Heart right ventricle (tissue), 16 donors: ENCODE results near the gene LRRC1. TPM values are rescaled to one million over a fixed set of nuclear protein-coding genes. Genes with fewer than 3 reads are reported as not detected.

Experiments
- ATAC-seq, 8 donors: fragments of 200-7000 bp; cut with Tn5 transposase; one replicate each; pipeline ENCODE4 v1.9.1; 2020; ENCODE audit warnings: mild to moderate bottlenecking in 8 of 8, moderate library complexity in 8 of 8, moderate number of reproducible peaks in 1 of 8
- DNase-seq, 2 donors: peaks; one replicate each; pipeline ENCODE4 v3.0.0-alpha.2; 2020
- H3K27ac ChIP-seq, 10 donors: fragments of 200-600 bp; sonication (generic) in 2 of 10; one replicate each; pipeline versions ENCODE4 v1.5.0 to v1.8.0; 2020 to 2022; ENCODE audit warnings: mild to moderate bottlenecking in 3 of 10
- H3K27me3 ChIP-seq, 7 donors: fragments of 200-600 bp; one replicate each; pipeline ENCODE4 v1.8.0; 2021 to 2022; ENCODE audit warnings: mild to moderate bottlenecking in 2 of 7
- H3K36me3 ChIP-seq, 9 donors: fragments of 200-600 bp; sonication (generic) in 1 of 9; one replicate each; pipeline versions ENCODE4 v1.5.0 to v1.8.0; 2020 to 2022; ENCODE audit warnings: mild to moderate bottlenecking in 2 of 9
- H3K4me1 ChIP-seq, 9 donors: fragments of 200-600 bp; sonication (generic) in 1 of 9; one replicate each; pipeline versions ENCODE4 v1.5.0 to v1.8.0; 2020 to 2022; ENCODE audit warnings: mild to moderate bottlenecking in 4 of 9
- H3K4me3 ChIP-seq, 10 donors: fragments of 200-600 bp; sonication (generic) in 2 of 10; one replicate each; pipeline versions ENCODE4 v1.5.0 to v1.8.0; 2020 to 2022; ENCODE audit warnings: mild to moderate bottlenecking in 7 of 10, moderate library complexity in 2 of 10
- H3K9me3 ChIP-seq, 11 donors: fragments of 200-600 bp in 10 of 11; sonication (generic) in 2 of 11; one replicate each; pipeline versions ENCODE4 v1.5.0 to v1.8.0; 2013 to 2022; ENCODE audit warnings: mild to moderate bottlenecking in 2 of 11, control low read depth in 1 of 11, moderate library complexity in 1 of 11
- WGBS, 2 donors: extraction: QIAGEN DNeasy Blood & Tissue Kit; methylation state at CpG; one replicate each; pipeline ENCODE4 v1.1.7; 2013; ENCODE audit warnings: inconsistent platforms in 1 of 2; 5-methylcytosine and 5-hydroxymethylcytosine counted together
- intact Hi-C, 10 donors: fragments of 100-400 bp; cut with DNase I; formaldehyde crosslinking; loops; one replicate each; pipeline versions ENCODE4 v1.11.1 to v1.14.2; 2022
- polyA plus RNA-seq, 2 donors: library from polyadenylated mRNA; stranded (reverse); fragments of 200-250 nt; gene quantifications; one replicate each; pipeline ENCODE4 v1.2.3, GENCODE V29; 2013
- total RNA-seq, 10 donors: library from RNA; stranded (reverse); fragmentation: NEBNext Ultra II Directional in 3 of 10; extraction: Animal tissue kit (Norgen Biotek cat#: 25700) in 3 of 10; gene quantifications; one replicate each; pipeline versions ENCODE4 v1.2.1 to v1.2.4, GENCODE V29; 2021 to 2023
- TF ChIP-seq, protein P1 (sequence below), 9 donors: fragments of 200-600 bp; sonication (generic) in 2 of 9; IDR thresholded peaks; one replicate each; pipeline versions ENCODE4 v1.5.0 to v1.8.0; 2021 to 2022; ENCODE audit warnings: antibody characterized with exemption in 9 of 9, mild to moderate bottlenecking in 5 of 9, moderate library complexity in 1 of 9
- donor health status: Arrhythmogenic right ventricular cardiomyopathy.
- donor health status: ischemic (EF 13 %, LVEDD 7.1; RV severe dilation, severe dysfunction).
- donor health status: healthy with polysubstance abuse.
- donor health status: DM: no; HTN: yes; CAD: no.
- donor health status: DM: no; HTN: no; CAD: no.
- donor health status: ischemic (EF 25% LVEDD 6.9; RV normal size, moderate dysfunction).
- donor health status: ischemic (EF 25% LVEDD 5.7; RV mildly dilated, moderate dysfunction).
- donor health status: healthy.
- donor health status: DM: yes; HTN: yes; CAD: no.
- donor health status: Ischemic cardiomyopathy.
- donor health status: ischemic (EF 35%, LVEDD 5.7; RV mildly dilated, moderate dysfunction).
- donor health status: nonischemic (EF 11% LVEDD 7.7; RV severe dilation, severe dysfunction).
- donor health status: DM: yes; HTN: yes; CAD: no.
- donor health status: PGD.
- donor health status: ischemic (EF 29% LVEDD 5.4; RV normal size, mild dysfunction).
- donor health status: nonischemic (EF 23%, LVEDD 6.1; RV moderate dilation, normal function).

The LRRC1 gene
- total and polyA plus RNA-seq, 12 donors, result 1.2 to 7.5 (median 4.7) TPM

DNA sequence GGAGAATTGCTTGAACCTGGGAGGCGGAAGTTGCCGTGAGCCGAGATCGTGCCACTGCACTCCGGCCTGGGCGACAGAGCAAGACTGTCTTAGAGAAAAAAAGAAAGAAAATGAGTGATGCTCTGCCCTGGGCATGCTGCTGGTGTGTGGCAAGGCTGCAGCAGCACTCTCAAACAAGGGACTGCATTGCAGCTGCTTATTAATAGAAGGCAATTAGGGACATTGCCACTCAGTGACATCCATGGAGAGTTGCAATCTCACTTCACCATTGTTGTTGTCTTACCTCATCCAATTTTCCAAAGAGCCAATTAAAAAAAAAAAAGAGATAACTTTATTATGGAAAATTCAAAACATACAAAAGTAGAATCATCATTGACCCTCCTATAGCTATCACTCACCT, 131.1 kb downstream of the LRRC1 start:
- no peak for DNase-seq
- WGBS, 2 donors, result 92 to 97% methylated on average over 6 of the region's 6 CpGs
- Histone ChIP-seq H3K27ac (peak overlapping the region in 3 of 10 donors; percentile 28 to 74 (median 59)), H3K4me1 (peaks cover 0 to 50% (median 22%) of the 10 kb centered on the region in 9 donors), H3K27me3 (no peaks in the 10 kb centered on the region), H3K36me3 (peaks cover 0 to 22% (median 3%) of the 10 kb centered on the region in 9 donors), H3K4me3 (no peak overlapping the region), H3K9me3 (no peaks in the 10 kb centered on the region)
- TF ChIP-seq, protein P1, sequence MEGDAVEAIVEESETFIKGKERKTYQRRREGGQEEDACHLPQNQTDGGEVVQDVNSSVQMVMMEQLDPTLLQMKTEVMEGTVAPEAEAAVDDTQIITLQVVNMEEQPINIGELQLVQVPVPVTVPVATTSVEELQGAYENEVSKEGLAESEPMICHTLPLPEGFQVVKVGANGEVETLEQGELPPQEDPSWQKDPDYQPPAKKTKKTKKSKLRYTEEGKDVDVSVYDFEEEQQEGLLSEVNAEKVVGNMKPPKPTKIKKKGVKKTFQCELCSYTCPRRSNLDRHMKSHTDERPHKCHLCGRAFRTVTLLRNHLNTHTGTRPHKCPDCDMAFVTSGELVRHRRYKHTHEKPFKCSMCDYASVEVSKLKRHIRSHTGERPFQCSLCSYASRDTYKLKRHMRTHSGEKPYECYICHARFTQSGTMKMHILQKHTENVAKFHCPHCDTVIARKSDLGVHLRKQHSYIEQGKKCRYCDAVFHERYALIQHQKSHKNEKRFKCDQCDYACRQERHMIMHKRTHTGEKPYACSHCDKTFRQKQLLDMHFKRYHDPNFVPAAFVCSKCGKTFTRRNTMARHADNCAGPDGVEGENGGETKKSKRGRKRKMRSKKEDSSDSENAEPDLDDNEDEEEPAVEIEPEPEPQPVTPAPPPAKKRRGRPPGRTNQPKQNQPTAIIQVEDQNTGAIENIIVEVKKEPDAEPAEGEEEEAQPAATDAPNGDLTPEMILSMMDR (IDR thresholded peaks at IDR 0.05), result no peak
- peak in 6 of 8 donors; percentile 38 to 76 (median 62) for ATAC-seq
- intact Hi-C loops, result loop anchor here in 1 of 10 donors (10.0 kb wide), 1 partner anchor 131 kb away; the partner anchor contains the start of gene LRRC1

DNA sequence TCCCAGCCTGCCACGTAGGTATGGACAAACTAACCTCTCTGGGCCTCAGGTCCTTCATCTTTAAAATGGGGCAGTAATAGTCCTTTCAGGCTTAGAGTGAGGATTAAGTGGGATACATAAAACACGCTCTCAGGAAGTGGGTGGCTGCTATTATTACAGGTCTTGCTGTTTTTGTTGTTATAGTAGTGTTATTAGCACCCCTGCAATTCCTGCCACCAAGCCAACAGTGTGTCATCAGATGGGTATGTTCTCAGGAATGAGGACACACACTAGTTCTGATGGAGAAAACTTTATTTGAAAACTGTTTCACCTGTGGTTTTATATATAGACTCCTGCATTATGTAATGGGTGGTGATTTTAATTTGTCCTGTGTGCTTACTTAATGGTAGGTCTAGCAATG, 131.7 kb downstream of the LRRC1 start:
- TF ChIP-seq, protein P1 (IDR thresholded peaks at IDR 0.05), result no peak
- Histone ChIP-seq H3K27ac (peak overlapping the region in 6 of 10 donors; percentile 34 to 81 (median 57)), H3K27me3 (no peaks in the 10 kb centered on the region), H3K9me3 (no peaks in the 10 kb centered on the region), H3K4me3 (no peak overlapping the region), H3K4me1 (peaks cover 0 to 50% (median 22%) of the 10 kb centered on the region in 9 donors), H3K36me3 (peaks cover 0 to 15% (median 0%) of the 10 kb centered on the region in 9 donors)
- DNase-seq (no peak), ATAC-seq (peak in 2 of 8 donors; percentile 21)
- intact Hi-C loops, result loop anchor here in 1 of 10 donors (10.0 kb wide), 1 partner anchor 132 kb away; the partner anchor contains the start of gene LRRC1
- WGBS, 2 donors, result 89 to 91% methylated on average over 2 of the region's 2 CpGs

DNA sequence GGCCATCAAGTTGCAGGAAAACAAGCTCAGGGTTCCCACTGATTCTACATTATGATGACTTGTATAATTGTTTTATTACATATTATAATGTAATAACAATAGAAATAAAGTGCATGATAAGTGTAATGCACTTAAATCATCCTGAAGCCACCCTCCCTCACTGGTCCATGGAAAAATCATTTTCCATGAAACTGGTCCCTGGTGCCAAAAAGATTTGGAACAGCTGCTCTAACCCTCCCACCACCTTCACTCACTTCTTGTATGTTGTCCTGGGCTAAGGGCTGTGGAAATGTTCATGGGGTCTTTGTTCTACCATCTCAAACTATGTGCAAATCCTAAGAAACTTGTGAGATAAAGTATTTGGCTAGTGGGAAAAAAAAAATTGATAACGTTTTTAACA, 133.8 kb downstream of the LRRC1 start:
- ATAC-seq (peak in 3 of 8 donors; percentile 11 to 45 (median 31)), DNase-seq (no peak)
- Histone ChIP-seq H3K27ac (peak overlapping the region in 6 of 10 donors; percentile 1 to 81 (median 57)), H3K9me3 (no peaks in the 10 kb centered on the region), H3K4me1 (peaks cover 0 to 54% (median 22%) of the 10 kb centered on the region in 9 donors), H3K4me3 (no peak overlapping the region), H3K36me3 (no peaks in the 10 kb centered on the region), H3K27me3 (no peaks in the 10 kb centered on the region)
- TF ChIP-seq, protein P1 (IDR thresholded peaks at IDR 0.05), result no peak
- WGBS, 2 donors, result 7 to 15% methylated on average over 1 of the region's 1 CpG
- intact Hi-C loops, result loop anchor here in 1 of 10 donors (10.0 kb wide), 1 partner anchor 134 kb away; the partner anchor contains the start of gene LRRC1

DNA sequence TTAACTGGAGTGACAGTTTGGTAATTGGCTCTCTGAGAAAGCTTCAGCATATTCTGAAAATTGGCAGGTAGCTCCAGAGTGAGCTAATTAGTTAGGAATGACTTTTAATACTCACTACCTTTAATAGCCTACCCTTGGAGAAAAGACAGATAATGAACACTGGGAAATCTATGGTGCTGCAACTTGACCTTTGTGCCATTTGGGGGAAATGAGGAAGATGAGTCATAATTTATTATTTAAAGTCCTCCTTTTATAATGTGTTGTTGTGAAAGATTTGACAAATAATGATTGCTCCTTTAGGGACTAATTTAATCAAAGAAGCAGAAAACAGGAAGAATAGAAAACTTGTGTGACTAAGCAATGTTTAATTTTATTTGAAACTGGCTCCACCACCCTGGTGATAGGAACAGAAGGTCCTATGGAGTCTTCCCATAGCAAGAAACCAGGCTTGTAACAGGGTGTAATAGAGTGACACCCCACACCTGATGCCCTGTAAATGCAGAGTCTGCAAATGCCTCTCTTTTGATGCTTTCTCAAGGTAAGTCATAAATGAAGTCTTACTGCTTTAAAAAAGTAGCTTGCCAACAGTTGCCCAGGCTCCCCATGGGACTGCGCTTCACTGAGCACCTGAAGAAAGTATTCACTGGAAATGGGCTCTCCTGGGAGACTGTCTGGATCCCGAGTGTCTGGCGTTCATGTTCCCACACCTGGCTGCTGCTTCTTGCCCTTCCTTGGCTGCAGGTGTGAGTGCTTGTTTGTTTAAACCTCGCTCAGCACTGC, 134.4 kb downstream of the LRRC1 start:
- Histone ChIP-seq H3K36me3 (no peaks in the 10 kb centered on the region), H3K4me3 (no peak overlapping the region), H3K9me3 (no peaks in the 10 kb centered on the region), H3K27ac (peak overlapping the region in 6 of 10 donors; percentile 14 to 81 (median 57)), H3K27me3 (no peaks in the 10 kb centered on the region), H3K4me1 (peaks cover 0 to 54% (median 22%) of the 10 kb centered on the region in 9 donors)
- intact Hi-C loops, result loop anchor here in 1 of 10 donors (10.0 kb wide), 1 partner anchor 134 kb away; the partner anchor contains the start of gene LRRC1
- 86 to 90% methylated on average over 4 of the region's 4 CpGs for WGBS, 2 donors
- ATAC-seq, result peak in 7 of 8 donors; percentile 56 to 81 (median 67)
- no peak for DNase-seq
- TF ChIP-seq, protein P1 (IDR thresholded peaks at IDR 0.05), result no peak
